ENCODE data around the gene MGAT5B.
"Not testable (repeated sequence)": the region's sequence is repeated elsewhere in the genome, so short reads cannot be mapped to it uniquely, and the experiment has no call there.

Gene MGAT5B, protein sequence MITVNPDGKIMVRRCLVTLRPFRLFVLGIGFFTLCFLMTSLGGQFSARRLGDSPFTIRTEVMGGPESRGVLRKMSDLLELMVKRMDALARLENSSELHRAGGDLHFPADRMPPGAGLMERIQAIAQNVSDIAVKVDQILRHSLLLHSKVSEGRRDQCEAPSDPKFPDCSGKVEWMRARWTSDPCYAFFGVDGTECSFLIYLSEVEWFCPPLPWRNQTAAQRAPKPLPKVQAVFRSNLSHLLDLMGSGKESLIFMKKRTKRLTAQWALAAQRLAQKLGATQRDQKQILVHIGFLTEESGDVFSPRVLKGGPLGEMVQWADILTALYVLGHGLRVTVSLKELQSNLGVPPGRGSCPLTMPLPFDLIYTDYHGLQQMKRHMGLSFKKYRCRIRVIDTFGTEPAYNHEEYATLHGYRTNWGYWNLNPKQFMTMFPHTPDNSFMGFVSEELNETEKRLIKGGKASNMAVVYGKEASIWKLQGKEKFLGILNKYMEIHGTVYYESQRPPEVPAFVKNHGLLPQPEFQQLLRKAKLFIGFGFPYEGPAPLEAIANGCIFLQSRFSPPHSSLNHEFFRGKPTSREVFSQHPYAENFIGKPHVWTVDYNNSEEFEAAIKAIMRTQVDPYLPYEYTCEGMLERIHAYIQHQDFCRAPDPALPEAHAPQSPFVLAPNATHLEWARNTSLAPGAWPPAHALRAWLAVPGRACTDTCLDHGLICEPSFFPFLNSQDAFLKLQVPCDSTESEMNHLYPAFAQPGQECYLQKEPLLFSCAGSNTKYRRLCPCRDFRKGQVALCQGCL

DNA sequence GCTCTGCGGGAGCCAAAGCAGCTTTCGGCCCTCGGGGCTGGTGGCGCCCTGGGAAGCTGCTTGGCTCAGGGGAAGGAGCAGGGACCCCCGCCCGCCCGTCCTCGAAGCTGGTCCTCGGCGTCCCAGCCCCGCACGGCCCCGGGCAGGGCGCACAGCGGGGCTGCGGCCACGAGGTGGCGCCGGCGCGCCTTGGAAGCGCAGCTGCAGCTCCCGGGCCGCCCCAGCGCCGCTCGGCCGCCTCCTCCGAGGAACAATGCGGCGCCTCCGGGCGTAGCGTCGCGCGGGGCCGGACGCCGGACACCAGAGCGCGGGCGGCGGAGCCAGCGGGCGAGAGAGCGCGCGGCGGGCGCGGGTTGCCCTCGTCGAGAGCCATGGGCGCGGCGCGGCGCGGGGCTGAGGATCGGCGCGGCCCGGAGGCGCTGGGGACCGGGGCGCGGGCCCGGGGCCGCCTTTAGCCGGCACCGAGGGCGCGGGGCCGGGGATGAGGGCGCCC lies at the start of gene MGAT5B:
Gene MGAT5B (plus strand): TSS at position 229 of the 493 bp plus-strand sequence. CDS start 626 bp downstream, outside the sequence.
- DNase-seq (ENCODE audit: low spot score) = peak; percentile 43

DNA sequence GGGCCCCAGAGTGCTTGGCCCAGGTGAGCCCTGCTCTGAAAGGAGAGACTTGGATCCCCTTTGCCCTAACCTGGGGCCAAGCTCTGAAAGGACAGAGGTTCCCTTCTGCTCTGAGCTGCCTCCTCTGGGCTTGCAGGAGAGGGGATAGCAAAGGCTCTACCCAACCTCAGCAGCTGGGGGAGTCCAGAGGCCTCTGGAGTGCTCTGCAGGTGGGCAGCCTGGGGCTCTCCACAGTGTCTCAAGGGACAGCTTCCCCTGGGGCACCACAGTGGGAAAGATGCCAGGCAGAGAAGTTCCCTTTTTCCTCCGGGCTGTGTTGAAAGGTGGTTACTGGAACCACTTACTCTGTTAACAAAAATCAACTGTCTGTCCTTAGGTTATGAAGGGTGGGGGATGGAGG lies 48.2 kb upstream of the MGAT5B start:
- no peak for DNase-seq (ENCODE audit: low spot score)

DNA sequence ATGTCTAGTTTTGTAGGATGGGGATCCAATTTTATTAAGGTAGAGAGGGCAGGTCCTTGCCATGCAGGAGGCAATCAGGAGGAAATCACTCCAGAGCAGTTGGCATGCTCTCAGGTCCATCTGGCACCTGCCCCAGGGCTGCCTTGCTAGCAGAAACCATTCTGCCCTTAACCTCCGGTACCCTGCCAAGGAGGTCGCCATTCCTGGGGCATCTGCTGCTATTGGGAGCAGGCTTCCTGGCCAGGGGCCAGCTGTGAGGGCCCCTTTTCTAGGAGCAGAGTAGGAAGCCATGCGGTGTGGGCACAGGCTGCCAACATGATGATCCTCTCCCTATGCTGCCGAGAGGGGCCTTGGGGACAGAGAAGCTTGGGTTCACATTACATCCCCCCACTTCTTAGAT lies 47.6 kb upstream of the MGAT5B start:
- no peak for DNase-seq (ENCODE audit: low spot score)

DNA sequence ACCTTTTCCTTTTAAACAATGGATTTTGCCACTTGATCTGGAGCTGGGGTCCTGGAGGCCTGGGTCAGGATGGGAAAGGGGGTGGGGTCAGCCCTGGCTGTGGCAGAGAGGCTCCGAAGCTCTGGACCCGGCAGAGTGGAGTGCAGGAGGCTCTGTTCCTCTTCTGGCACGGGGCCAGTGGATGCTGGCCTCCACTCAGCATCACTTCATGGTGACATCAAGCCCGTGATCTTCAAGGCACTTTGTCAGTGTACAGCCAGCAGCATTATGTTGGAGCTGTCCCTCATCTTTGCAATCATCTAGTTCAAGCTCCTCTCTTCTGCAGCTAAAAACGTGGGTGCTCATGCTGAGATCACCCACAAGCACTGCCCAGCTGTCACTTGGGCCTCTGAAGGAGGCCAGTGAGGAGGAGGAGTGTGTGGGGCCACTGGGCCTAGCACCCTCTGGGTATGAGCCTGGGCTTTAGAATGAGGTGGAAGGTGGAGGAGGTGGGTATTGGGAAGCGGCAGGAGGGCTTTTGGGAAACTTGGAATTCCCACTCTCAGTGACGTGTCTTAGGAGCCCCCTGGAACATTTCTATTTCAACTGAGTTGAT lies 45.9 kb upstream of the MGAT5B start:
- no peak for DNase-seq (ENCODE audit: low spot score)

DNA sequence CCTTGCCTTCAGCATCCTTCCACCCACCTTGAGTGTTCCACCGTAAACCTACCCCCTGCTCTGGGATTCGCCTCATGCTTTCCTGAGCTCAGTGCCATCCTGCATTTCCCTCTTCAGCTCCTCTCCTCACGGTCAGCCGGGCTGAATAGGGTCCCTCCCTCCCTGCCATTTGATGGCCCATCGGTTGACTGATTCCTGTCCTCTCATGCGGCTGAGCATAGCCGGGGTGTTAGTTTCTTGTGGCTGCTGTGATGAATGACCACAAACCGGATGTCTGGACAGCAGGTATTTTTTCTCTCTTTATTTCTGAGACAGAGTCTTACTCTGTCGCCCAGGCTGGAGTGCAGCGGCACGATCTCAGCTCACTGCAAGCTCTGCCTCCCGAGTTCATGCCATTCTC lies 44.1 kb upstream of the MGAT5B start:
- DNase-seq (ENCODE audit: low spot score) = no peak

DNA sequence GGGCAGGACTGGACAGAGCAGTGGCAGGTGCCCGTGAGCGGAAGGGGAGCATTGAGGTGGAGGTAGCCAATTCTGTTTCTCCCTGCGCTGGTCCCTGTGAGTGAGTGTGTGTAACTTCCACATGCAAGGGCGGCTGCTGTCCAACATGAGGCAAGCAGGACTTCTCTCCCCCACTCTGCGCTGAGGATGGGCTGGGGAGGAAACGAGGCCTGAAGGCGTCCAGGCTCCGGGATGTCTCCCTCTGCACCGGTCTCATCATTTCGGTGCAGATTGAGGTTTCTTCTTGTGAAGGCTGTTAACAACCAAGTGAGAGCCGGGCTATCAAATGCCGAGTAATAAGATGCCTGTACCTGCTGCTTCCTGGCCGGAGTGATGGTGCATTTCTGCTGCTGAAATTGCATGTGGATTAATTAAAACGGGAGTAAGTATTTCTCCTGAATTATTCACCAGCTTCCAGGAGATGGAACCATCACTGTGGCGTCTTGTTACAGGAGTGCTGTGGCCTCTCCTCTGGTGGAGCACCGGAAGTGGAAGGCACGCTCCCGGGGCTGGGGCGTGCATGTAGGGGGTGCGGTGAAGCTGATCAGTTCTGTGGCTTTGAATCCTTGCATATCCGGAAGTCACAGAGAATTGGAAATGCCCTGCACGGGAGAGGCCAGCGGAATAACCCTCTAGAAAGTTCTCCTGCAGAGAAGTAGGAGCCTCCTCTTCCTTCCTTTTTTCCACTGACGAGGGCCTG lies 41.7 kb upstream of the MGAT5B start:
- DNase-seq (ENCODE audit: low spot score) = no peak

DNA sequence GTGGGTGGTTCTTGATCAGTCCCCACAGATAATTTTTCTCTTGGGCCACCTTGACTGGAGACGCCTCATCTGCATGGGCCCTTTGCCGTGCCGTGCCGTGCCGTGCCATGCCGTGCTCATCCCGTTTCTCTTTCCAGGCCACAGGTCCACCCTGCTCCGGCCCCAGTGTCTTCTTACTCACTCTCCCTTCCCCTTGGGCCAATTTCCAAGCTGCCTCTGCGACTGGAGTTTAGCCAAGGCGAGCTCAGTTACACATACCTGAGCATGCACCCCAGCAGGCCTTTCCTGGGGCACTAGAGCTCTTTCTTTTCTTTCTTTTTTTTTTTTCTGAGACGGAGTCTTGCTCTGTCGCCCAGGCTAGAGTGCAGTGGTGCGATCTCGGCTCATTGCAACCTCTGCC lies 40.5 kb upstream of the MGAT5B start:
- DNase-seq (ENCODE audit: low spot score) = no peak

DNA sequence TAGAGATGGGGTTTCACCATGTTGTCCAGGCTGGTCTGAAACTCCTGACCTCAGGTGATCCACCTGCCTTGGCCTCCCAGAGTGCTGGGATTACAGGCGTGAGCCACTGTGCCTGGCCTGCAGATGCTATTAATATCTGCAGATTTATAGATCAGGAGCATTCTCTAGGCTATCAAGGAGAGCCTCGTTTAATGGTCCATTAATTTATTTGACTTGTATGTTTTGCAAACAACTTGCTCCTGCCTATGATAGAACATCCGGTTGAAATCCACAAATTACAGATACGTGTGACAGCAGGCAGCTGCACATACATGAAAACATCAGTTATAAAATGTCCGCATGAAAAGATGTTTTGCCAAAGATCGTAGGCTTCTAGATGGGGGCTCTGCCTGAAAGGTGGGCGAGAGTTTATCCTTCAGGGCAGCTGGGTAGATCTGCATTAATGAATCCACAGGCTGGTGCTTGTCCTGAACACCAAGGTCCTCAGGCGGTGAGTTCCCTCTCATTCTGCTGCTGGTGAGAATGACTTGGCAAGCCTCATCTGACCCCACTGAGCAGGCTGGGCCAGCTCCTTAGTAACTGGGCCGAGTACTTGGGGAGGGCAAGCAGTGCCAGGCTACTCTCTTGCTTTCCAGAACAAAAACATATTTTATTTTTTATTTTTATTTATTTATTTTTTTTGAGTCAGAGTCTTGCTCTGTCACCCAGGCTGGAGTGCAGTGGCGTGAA lies 37.1 kb upstream of the MGAT5B start:
- DNase-seq (ENCODE audit: low spot score) = no peak

DNA sequence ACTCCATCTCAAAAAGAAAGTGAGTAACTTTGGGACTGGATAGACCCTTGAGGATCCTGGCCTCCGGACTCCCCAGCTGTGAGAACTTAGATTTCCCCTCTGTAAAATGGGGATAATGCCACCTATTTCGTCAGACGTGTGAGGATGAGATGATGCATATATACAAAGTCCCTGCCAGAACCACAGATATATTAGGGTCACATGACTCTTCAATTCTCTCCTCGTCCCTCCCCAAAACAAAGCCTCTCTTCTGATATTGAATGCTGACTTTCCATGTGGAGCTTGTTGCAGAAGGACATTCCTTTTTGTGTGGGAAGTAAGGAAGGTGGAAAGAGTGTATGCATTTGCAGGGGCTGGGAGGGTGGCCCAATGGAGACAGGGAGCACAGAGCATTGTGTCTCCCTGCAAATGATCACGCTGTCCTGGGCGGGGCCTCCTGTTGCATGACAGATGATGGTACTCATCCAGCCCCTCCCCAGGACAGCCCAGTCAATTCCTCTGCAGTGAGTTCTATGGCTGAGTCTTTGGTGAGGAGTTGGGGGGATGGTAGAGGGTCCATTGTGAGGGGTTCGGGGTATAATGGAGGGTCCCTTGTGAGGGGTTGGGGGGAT lies 35.1 kb upstream of the MGAT5B start:
- no peak for DNase-seq (ENCODE audit: low spot score)

DNA sequence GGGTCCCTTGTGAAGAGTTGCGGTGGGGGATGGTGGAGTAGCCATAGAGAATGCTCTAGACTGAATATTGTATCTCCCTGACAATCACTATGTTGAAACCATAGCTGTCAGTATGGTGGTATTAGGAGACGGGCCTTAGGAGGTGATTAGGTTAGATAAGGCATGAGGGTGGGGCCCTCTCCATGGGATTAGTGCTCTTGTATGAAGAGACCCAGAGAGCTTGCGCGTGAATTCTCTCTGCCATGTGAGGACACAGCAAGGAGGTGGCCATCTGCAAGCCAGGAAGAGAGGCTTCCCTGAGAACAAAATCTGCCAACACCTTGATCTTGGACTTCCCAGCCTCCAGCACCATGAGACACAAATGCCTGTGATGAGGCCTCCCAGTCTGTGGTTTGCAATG lies 34.5 kb upstream of the MGAT5B start:
- DNase-seq (ENCODE audit: low spot score) = no peak

DNA sequence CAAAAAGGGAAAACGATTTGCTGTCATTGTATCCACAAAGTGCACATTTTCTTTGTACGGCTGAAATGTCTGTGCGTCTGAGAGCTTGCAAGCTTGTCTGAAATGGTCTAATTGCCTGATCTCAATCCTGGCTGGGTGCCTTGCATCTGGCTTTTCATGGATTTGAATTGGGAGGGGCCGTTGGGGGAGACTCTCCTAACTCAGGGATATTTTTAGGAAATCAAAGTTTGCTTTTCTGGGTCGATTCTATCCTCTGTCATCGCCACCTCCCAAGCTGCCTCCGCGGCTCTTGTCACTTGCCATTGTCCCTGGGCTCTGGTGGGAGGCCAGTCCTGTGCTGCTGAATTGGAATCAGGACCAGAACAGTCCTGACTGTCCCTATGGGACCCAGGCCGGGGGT lies 33.3 kb upstream of the MGAT5B start:
- no peak for DNase-seq (ENCODE audit: low spot score)

DNA sequence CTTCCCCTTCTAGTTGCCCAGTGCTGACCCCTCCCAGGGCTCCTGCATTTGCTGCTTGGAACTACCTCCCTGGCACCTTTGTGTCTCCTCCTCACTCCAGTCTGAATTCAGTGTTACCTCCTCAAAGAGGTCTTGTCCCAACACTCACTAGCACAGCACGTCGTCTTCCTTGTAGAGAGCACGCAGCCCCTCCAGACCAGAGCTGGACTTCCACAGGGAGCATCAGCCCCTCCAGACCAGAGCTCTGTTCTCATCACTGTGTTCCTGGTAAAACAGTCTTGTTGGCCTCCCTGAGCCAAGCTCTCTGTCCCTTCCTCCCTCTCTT lies 27.8 kb upstream of the MGAT5B start:
- DNase-seq (ENCODE audit: low spot score) = no peak

DNA sequence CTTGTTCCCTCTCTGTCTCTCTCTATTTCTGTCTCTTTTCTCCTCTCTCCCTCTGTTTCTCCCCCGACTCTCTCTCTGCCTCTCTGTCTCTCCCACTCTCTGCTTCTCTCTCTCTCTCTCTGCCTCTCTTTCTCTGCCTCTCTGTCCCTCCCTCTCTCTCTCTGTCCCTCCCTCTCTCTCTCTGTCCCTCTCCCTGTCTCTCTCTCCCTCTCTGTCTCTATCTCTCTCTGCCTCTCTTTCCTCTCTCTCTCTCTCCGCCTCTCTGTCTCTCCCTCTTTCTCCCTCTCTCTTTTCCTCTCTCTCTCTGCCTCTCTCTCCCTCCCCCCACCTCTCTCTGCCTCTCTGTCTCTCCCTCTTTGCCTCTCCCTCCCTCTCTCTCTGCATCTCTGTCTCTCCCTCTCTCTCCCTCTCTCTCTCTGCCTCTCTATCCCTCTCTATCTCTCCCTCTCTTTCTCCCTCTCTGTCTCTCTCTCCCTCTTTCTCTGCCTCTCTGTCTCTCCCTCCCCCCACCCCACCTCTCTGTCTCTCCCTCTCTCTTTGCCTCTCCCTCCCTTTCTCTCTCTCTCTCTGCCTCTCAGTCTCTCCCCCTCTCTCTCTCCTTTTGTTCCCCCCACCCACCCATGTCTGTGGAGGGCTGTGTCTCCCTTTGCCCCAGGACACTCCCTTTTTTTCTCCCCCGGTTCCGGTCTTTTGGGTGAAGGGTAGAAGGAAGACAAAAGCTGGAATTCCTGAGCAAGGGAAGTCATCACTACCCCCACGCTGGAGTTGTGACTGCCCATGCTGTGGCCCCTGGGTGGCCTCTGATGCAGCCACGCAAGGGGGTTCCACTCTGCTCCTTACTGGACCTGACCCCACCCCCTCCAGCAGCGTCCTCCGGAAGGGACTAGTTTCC lies 27.1 kb upstream of the MGAT5B start:
- no peak for DNase-seq (ENCODE audit: low spot score)

DNA sequence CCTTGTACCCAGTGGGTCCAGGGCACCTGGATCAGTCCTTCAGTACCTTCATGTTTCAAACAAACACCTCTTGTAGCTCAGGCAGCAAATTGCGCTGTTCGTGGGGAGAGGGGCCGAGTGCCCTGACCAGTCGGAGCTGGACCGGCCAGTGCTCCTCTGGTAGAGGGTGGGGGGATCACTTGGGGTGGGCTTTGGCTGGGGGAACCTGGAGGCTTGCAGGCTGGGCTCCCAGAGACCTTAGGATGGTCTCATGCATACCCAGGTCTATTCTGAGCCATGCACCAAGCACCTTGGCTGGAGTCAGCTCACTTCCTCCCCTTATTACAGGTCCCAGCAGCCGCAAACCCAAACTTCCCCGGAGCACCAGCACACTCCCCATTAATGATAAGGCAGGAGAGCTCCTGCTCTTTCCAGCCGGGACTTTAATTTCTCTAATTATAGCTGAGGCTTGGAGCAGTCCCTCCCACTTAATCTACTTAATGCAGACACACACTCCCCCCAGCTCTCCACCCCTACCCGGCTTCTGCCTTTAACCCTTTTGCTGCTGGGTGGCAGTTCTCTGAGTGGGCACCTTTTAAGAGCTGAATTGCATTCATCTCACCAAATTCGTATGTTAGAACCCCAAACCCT lies 26.3 kb upstream of the MGAT5B start:
- no peak for DNase-seq (ENCODE audit: low spot score)

DNA sequence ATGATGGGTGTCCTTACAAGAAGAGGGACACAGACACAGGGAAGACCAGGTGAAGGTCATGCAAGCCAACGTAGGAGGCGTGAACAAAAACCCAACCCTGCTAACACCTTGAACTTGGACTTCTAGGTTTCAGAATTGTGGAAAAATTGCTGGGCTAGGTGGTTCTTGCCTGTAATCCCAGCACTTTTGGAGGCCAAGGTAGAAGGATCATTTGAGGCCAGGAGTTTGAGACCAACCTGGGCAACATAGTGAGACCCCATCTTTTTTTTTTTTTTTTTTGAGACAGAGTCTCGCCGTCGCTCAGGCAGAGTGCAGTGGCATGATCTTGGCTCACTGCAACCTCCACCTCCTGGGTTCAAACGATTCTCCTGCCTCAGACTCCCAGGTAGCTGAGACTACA lies 25.1 kb upstream of the MGAT5B start:
- DNase-seq (ENCODE audit: low spot score) = not testable (repeated sequence)

DNA sequence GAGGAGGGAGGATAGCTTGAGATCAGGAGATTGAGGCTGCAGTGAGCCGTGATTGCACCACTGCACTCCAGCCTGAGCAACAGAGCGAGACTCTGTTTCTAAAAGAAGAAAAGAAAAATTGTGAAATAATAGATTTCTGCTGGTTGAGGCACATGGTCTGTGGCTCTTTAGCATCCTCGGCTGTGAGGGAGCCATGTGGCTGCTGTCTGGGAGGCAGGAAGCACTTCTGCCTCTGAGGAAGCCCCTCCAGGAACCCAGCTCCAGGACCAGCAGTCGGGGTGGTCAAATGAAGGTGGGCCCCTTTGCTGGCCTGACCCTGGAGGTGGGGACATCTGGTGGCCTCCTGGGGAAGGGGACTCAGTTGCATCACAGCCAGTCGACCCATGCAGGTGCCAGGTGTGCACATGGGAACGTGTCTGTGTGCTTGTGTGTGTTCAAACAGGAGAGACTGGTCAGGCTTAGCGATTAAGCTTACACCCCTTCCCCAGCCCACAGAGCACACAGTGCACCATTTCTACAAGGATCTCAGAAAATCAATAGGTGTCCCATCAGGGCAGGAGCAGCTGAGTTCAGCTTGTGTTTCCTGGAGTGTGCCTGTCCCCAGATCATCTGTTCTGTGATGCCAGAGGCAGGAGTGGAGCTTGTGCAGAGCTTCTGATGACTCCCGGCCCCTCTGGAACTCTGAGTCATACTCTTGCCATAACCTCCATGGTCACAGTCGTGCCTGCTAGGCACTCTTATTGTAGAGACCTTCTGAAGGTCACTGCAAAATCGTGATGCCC lies 24.3 kb upstream of the MGAT5B start:
- DNase-seq (ENCODE audit: low spot score) = no peak

DNA sequence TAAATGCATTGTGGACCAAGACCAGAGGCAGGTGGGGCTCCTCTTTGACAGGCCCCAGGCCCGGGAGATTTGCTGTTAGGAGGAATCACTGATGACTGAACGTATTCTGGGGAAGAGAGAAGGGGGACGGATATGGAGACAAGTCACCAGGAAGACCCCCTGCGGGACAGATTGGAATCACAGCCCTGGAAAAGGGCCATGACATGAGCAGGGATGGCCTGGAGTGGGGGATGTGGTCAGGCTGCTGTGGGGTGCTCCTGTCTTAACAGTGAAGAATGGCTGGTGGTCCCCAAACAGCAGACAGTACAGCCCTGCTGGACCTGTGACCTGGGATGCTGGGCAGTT lies 23.7 kb upstream of the MGAT5B start:
- no peak for DNase-seq (ENCODE audit: low spot score)

DNA sequence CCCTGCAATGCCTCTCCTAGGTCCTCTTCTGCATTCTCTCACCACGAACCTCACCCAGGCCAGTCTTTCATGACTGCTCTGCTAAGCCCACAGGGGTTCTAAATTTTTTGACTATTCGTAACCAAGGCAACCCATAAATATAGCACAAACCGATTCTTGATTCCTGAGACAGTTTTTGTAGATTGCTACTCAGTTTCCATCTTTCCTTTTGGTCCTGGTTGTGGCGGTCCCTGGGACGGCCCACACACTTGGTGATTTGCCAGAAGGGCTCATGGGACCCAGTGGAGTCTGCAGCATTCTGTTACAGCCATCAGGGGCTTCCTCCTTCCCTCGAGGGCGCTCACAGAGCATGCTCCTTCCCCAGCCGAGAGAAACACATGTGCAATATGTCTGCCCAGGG lies 23.4 kb upstream of the MGAT5B start:
- no peak for DNase-seq (ENCODE audit: low spot score)

DNA sequence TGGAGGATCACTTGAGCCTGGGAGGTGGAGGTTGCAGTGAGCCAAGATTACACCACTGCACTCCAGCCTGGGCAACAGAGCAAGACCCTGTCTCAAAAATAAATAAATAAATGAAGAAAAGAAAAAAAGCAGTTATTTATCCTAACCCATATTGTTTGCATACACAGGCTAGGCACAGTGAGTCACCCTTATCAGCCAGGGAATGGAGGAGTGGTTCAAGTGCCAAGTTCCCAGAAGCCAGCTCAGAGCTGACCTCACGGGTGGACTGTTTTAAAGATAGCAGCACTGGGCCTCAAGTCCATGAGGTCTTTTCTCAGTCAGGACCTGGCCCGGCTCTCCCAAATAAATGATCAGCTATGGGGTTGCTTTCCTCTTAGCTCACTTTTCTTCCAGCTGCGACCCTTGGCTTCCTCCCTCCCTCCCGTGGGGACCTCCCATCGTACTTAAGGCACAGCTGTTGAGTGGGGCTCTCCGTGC lies 22.6 kb upstream of the MGAT5B start:
- no peak for DNase-seq (ENCODE audit: low spot score)

Measured in pons (tissue), 1 donor.